ENCODE measurements around the gene PDXK.

PDXK gene

GRCh38 chr21:43699933-43700599, 18.9 kb upstream of the PDXK start:
- TF ChIP-seq CTCF (IDR thresholded peaks at IDR 0.05; ENCODE audit: extremely low read depth, missing control alignments) = no peak
- no peak for DNase-seq (ENCODE audit: low spot score)

GRCh38 chr21:43701936-43702784, 16.8 kb upstream of the PDXK start:
- TF ChIP-seq CTCF (IDR thresholded peaks at IDR 0.05; ENCODE audit: extremely low read depth, missing control alignments) = no peak
- DNase-seq (ENCODE audit: low spot score) = no peak

GRCh38 chr21:43702785-43703034, 16.2 kb upstream of the PDXK start:
- no peak for TF ChIP-seq CTCF (IDR thresholded peaks at IDR 0.05; ENCODE audit: extremely low read depth, missing control alignments)

GRCh38 chr21:43703035-43703880, 15.7 kb upstream of the PDXK start:
- no peak for DNase-seq (ENCODE audit: low spot score)
- no peak for TF ChIP-seq CTCF (IDR thresholded peaks at IDR 0.05; ENCODE audit: extremely low read depth, missing control alignments)

More at GRCh38 chr21:43702785-43703034, 16.2 kb upstream of the PDXK start:
- DNase-seq (ENCODE audit: low spot score) = no peak

GRCh38 chr21:43707462-43707861, 11.5 kb upstream of the PDXK start:
- no peak for TF ChIP-seq CTCF (IDR thresholded peaks at IDR 0.05; ENCODE audit: extremely low read depth, missing control alignments)
- DNase-seq (ENCODE audit: low spot score) = no peak

- TF ChIP-seq CTCF (IDR thresholded peaks at IDR 0.05; ENCODE audit: extremely low read depth, missing control alignments) = no peak
- no peak for DNase-seq (ENCODE audit: low spot score)
Measured at GRCh38 chr21:43708745-43709381, 10.1 kb upstream of the PDXK start.
